GM19395 (cell line): ENCODE data around the gene IFIH1.

Experiments used
- ATAC-seq: cut with Tn5 transposase; IDR thresholded peaks from one replicate; pipeline ENCODE4 v1.9.1; 2021; ENCODE audit warnings: mild to moderate bottlenecking, moderate library complexity; ENCODE audit not compliant: unreplicated experiment

Gene IFIH1

GRCh38 chr2:162219426-162219825 lies 99.1 kb downstream of the IFIH1 start:
- ATAC-seq = no peak

- ATAC-seq = no peak
These were observed 100.9 kb downstream of the IFIH1 start for GRCh38 chr2:162217598-162217997.
